Measurements from ENCODE around the gene LIPT2.

The LIPT2 gene

DNA sequence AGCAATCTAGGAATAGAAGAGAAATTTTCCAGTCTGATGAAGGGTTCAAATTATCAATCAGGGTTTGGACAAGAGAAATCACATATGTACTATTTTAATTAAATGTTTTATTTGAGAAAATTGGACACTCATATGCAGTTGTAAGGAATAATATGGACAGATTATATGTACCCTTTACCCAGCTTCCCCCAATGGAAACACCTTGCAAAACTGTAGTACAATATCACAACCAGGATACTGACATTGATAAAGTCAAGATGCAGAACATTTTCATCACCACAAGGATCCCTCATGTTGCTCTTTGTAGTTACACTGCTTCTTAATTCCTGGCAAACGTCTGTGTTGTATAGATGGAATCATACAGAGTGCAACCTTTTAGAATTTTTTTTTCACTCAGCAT lies 1.4 kb upstream of the LIPT2 start:
- DNase-seq = no peak

DNA sequence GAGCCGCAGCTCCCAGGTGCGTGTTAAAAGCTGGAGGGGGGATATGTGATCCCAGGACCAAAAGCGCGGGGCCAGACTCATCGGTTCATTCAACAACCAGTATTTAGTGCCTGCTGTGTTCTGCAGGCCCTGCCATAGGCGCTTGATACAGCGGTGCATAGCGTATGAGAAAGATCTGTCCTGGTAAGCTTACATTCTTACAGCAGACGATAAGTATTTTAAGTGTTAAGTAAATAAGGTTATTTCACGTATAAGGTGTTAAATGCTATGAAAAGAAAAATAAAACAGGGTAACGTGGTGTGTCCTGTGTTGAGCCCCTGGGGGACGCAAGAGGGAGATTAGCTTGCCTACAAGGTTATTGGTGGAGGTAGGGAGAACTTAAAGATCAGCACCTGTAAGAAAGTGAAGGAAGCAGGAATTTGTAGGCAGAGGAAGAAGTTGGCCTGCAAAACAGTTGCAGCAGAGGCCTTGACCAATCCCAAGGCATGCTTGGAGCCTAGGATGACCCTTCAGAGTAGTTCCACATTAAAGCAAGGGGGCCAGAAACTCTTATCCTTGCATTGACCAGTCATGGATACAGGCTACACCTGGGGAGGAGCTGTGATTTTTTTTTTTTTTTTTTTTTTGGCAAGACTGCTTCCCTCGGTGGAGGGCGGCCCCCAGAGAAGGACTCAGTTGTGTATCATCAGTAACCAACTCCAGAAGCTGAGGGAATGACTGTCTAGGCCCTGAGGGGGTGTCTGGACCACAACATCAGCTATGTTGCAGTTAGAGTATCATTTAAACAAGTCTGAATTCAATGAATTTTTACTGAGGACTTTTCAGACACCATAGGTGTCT lies 487 bp upstream of the LIPT2 start:
- DNase-seq = peak in 1 of 2 experiments; percentile 66

DNA sequence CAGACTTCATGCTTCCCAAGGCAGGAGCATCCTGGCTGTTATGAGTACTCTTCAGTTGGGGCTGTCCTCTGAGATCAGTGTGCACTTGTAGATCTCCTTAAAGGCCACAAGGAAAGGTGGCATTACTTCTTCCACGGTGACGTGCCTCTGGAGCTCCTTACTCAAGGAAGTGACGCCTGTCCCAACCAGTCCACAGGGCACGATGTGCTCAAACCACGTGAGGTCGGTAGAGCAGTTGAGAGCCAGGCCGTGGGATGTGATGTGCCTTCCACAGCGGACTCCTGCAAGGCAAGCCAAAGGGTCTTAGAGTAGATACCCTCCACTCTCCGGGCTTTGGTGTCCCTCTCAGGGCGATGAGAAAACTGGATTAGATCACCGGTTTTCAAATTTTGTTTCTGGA lies 1.4 kb downstream of the LIPT2 start:
- DNase-seq = no peak

DNA sequence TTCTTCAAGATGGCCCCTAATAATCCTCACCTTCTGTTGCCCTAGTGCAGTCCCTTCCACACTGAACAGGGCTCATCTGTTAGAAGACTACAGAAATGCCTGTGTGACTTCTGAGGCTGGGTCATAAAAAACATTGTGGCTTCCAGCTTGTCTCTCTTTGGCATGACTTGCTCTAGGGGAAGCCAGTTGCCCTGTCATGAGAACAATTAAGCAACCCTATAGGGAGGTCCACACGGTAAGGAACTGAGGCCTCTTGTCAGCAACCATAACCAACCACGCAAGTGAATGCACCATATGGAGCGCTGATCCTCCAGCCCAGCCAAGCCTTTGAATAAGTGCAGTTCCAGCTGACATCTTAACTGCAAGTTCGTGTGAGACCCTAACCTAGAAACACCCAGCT lies 2.6 kb downstream of the LIPT2 start:
- no peak for DNase-seq

DNA sequence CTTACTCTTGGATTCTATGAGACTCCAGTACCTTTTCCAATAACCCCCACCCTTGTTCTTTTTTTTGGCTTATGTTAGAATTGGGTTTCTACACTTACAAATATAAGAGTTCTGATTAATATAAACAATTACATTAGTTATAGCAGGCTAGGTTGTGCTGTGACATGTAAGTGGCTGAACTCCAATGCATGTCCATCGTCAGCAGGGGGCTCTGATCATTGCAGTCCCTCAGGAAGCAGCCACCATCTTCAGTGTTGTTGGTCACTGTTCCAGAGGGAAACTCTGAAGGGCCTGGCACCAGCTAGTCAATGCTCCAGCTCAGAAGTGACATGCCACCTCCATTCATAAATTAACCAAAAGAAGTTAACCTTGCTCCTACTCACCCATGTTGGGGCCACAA lies 5.6 kb downstream of the LIPT2 start:
- no peak for DNase-seq

DNA sequence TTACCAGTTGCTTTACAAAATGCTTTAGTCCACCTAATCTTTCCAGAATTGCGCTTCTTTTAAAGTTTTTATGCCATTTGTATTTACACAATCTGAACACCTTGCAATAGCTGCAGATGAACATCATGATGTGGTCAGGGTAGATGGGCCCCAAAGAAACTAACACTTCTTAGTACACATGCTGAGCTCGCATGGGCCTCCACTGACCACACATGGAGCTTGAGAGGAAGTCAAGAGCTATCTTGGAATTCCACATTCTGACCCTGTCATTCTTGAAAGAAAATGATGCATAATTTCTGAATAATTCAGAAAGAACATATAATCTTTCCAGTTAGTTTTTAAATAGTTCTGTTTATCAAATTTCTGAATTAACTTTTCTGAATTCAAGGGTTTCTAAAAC lies 7.7 kb downstream of the LIPT2 start:
- no peak for DNase-seq

DNA sequence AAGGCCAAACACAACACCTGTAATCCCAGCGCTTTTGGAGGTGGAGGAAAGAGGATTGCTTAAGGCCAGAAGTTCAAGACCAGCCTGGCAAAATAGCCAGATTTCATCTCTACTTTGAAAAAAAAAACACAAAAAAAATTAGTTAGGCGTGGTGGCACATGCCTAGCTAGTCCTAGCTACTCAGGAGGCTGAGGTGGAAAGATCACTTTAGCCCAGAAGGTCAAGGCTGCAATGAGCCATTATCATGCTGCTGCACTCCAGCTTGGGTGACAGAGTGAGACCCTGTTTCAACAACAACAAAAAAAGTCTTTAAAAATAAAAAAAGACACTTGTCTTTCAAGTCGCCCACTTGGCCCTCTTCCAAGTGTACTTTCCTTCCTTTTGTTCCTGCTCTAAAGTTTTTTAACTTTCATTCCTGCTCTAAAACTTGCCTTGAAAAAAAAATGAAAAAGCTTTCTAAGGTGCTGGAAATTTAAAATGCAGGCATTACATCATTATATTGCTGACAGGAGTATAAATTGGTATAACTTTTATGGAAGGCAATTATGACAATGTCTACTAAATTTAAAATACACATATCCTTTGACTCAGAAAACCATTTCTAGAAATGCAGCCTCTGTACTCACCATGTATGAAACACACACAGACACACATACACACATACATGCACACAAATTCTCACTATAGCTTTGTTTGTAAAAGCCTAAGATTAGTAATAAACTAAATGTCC lies 12.7 kb downstream of the LIPT2 start:
- no peak for DNase-seq

DNA sequence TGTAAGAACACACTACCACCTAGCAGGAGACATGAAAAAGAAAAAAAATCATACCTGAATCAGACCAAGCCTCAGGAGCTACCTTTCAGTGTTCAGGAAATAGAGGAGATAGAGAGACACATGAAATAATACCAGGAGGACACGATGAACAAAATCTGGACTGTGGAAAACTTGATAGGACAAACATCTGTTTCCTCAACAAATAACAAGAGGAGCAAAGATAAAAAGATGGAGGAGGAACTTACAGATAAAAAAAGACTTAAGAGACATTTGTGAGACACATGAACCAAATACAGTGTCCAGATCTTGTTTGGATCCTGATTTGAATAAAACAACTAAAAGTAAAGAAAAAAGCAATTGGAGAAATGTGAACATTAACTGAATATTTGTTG lies 13.8 kb downstream of the LIPT2 start:
- DNase-seq = no peak

DNA sequence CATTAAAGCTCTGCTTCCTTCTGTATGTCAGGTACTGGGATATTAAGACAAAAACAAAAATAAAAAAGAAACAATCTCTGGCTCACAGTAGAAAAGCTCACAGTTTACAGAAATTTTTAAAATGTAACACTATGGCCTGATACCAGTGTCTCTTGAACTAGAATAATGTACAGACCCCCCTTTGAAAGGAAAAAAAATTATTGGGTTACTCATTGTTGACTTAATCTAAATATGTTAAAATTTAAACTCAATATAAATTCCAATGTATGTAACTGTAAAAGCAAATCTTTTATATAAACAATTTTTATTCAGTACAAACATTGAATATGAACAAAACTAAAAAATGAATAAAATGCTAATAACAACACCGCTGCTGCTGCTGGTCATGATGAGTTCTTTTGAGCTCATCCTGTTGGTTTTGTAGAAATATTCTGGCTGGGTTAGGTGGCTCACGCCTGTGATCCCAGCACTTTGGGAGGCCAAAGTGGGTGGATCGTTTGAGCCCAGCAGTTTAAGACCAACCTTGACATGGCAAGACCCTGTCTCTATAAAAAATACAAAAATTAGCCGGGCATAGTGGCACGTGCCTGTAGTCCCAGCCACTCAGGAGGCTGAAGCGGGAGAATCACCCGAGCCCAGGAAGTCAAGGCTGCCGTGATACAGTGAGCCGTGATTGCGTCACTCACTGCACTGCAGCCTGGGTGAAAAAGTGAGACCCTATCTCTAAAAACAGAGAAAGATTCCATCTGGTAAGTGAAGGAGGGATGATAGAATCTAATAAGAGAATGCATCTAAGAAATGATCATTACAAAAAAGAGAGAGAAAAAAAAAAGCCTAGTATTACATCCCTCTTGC lies 14.4 kb downstream of the LIPT2 start:
- no peak for DNase-seq

DNA sequence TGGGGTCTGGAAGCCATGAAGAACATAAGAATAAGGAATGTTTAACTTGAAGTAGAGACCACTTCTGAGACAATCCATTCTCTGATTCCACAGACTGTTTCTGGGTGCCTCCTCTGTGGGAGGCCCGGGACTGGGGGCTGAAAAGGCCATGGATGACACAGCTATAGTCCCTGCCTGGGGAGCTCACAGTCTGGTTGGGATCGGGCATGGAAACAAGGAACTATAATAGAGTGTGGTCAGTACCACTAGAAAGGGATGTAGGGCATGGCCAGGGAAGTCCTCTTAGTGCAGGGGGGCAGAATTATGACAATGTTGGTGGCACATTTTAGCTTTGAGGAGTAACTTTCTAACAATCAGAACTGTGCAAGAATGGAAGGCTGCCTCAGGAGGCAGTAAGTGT lies 17.0 kb downstream of the LIPT2 start:
- no peak for DNase-seq

DNA sequence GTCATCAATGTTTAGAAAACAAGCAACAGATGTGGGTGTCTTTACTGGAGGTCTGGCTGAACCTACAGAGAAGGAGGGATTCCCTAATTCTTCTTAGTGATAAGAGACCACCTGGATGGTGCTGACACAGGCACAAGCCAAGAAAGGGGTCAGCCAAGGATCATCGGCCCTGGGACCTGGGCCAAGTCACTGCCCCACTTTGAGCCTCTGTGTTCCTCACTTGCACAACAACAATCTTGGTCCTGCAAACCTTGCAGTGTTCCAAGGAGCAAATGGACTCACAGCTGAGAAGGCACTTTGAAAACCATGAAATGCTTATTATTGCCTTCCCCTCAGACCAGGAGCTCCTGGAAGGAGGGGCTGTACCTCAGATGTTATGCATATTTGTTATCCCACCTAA lies 19.2 kb downstream of the LIPT2 start:
- DNase-seq = no peak

DNA sequence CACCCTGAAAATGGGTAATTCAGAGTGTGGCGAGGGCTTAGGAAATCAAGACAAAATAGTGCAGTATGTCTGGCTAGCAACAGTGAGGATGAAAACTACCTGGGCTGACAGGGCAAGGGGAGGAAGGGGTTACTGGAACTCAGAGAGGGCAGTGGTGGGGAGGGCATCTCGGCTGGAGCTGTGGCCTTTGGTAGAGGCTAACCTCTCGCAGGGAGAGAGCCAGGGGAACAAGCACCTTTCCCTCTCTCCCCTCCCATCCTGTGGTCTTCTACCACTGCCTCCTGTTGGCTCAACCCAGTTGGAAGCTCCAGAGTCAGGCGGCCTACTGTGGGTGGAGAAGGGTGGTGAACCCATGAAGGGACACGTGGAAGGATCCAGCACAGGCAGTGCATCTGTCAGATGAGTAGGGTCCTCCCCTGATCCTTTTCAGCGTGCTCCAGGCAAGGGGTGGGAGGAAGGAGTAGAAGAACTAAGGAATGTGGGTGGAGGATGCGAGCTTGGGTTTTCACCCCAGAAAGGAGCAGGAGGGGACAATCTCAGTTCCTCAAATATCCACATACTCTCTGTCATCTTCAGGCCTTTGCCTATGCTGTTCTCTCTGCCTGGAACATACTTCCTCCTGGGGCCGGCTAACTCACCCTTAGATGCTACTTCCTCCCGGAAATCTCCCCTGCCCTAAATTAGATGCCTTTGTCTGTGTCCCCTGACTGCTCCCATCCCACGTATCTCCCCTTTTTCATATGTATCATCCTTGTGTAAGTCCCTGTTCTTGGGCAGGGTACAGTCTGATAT lies 19.9 kb downstream of the LIPT2 start:
- no peak for DNase-seq

DNA sequence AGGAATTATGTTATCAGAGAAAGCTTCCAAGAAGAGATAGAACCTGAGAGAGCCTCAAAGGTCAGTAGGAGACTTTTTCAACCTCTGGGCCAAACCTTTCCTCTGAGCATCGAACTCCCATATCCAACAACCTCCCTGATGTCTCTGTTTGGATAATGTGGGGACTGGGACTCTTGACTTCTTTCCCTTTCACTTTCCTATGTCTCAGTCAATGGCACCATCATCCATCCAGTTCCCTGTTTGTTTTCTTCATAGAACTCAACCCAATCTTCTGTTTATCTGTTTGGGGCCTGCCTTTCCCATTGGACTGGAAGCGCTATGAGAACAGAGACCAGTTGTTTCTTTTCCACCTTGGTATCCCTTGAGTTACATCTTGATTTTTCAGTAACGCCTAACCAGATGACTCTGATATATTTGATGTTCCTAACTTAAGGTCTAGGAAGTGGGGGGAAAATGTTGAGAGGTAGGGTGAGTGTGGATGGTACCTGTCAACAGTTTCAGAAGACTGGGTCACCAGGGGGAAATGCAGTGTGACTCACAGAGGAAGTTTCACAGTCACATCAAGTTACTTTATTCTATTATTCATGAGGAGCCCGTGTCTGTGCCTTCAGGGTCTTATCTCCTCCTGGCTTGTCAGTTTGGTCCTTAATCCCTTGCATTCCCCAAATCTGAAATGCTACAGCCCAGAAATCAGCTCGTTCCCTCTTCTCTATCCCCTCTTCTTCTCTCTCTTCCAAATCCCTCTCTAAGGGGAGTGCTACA lies 21.7 kb downstream of the LIPT2 start:
- no peak for DNase-seq

DNA sequence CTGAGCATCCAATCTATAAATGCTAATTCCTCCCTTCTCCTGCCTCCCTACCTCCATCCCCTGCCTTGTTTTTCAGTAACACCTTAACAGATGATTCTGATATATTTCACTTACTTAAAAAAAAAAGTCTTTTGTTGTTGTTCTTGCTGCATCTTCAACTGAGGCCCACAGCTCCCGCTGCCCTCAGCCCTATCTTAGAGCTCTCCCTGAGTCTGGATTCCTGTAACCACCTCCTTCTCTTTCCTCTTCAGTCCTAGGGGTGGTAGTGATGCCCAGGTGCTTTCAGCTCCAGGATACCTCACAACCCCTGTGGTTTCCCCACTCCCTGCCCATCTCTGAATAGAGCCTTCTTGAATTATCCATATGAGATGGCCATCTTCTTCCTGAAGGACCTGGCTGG lies 22.5 kb downstream of the LIPT2 start:
- DNase-seq = no peak

DNA sequence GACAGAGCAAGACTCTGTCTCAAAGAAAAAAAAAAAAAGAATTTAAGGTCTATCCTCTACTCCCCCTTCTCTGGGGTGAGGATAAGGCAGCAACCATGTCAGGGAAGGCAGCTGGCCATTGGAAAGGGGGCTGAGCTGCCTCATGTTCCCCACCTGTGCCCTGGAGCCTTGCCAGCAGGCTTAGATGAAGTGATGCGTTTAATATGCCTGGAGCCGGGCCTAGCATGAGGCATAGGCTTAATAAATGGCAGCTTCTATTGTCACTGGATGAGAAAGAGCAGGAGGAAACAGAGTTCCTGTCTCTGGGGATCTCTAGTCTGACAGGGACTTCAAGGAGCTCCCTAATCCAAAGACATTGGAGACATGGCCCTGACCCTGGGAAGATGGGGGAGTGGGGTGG lies 23.0 kb downstream of the LIPT2 start:
- DNase-seq = no peak

DNA sequence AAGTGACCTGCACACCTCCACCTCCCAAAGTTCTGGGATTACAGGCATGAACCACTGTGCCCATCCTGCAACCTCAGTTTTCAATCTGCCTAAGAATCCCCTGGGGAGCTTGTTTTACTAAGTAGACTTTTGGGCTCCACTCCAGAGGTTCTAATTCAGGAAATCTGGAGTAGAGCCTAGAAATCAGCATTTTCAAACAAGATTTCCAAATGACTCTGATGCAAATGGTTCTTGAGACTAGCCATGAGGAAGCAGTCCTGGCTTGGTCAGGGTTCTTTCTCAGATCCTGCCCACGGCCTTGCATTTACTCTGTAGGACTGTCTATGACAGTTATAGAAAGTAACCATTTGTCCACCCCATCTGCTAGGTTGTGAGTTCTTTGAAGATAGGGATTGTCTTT lies 24.6 kb downstream of the LIPT2 start:
- DNase-seq = no peak

DNA sequence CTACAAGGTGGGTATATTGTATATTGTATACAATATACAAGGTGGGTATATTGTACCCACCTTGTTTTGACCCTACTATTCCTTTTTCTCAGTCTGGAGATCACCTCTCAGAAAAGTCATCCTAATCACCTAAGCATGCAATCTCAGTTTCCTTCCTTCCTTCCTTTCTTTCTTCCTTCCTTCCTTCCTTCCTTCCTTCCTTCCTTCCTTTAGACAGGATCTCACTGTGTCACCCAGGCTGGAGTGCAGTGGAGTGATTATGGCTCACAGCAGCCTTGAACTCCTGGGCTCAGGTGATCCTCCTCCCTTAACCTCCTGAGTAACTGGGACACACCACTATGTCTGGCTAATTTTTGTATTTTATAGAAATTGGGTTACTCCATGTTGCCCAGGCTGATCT lies 25.0 kb downstream of the LIPT2 start:
- no peak for DNase-seq

DNA sequence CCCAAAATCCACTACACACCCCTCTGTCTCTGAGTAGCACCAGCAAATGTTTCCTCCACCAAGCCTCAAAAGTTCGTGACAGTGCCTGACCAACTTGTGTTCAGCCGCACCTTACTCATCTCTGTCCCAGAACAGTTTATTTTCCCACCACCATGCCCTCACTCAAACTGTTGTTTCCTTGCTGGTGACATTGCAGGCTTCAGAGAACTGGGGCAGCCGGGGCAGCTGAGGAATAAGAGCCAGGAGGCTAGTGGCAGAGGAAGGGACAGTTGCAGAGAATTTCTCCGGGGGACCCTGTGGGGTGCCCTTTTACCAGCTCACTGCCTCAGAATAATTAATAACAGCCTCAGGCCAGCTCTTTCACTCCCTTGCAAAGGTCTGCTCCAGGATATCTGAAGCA lies 25.5 kb downstream of the LIPT2 start:
- no peak for DNase-seq

DNA sequence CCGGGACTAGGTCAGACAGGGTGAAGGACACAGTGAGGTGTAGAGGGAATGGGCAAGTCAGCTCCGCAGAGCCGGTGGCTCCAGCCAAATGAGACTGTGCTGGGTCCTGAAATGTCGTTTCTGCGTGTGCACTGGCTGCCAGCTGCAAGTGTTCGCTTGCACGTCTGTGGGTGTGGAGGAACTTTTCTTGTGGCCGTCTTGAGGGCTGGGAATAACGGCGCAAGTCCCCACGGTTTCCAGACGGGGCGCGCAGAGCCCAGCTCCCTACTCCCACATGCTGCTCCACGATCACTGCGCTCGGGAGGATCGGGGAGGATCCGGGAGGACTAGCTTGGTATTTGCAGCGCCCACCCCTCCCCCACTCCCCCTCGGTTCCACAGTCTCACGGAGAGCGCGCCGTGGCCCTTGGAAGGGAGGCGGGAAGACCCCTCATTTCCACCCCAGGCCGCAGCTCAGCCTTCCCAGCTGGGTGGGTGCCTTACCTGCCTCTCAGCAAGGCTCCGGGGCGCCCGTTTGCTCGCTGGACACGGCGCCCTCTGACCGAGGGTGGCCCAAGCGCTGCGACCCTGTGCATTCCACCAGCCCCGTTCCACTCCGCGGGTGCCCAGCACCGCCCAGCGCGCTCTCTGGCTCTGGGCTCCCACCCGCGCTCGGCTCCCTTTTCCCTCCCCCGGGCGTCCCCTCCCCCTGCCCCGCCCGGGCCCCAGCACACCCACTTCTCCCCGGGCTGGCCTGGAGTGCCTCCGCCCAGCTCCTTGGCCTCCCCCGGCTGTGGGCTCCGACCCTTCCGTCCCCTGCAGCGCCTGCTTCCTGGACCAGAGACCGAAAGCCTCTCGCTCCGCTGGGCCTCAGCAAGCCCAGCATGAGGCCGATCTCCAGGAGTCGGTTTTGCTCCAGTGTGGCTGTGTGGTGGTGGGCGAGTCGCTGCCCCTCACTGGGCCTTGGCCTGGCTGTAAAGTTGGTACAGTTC lies 26.3 kb downstream of the LIPT2 start, which contains the start of gene KCNE3:
Gene KCNE3 (minus strand): TSS at position 634 of the 970 bp plus-strand sequence. CDS start 9,986 bp downstream, outside the sequence.
- DNase-seq = no peak

DNA sequence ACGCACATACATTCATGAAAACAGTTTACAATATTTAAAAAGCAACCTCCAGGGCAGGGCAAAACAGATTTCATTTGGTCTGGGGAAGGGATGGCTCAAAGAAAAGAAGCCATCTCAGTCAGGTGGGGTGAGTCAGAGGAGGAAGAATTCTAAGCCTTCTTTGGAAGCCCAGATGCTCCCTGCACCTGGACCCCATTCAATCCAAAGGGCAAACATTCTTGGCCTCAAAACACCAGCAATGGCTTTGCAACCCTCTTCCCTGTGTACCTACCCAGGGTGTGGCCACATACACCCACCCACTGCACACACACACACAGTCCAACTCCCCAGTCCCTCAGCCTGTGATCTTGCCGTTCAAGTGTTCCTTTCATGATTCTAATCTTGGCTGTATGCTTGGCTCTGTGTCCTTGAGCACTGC lies 28.2 kb downstream of the LIPT2 start:
- no peak for DNase-seq

DNA sequence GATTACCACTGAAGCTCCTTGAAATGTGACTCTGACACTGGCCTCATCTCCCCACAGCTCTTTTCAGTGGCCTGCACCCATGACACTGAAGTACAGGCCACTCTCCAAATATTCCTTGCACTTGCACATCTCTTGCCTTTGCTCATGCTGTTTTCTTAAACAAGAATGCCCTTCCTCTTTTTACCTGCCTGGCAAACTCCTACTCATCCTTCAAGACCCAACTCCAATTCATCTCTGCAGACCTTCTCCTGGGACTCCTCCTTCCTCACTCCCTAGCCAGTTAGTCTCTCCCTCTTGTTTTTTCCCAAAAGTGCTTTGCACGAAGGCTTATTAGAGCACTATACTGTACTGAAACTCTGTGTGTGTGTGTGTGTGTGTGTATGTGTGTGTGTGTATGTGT lies 28.8 kb downstream of the LIPT2 start:
- no peak for DNase-seq
